GM12801 (cell line): Measurements from ENCODE around the gene SPDYA.

Source experiments
- CTCF ChIP-seq: IDR thresholded peaks from one replicate; pipeline ENCODE4 v1.5.1; 2011; ENCODE audit warnings: control low read depth; ENCODE audit not compliant: insufficient read length; ENCODE audit errors: extremely low read depth

The SPDYA gene

GRCh38 chr2:28869494-28870145, 59.0 kb downstream of the SPDYA start:
- no peak for TF ChIP-seq CTCF

- no peak for TF ChIP-seq CTCF
These were observed 59.7 kb downstream of the SPDYA start, which contains the start of gene TRMT61B for GRCh38 chr2:28870146-28870891. Gene TRMT61B, minus strand, starts transcription at chr2:28870309. Its CDS starts 32 bp downstream, at chr2:28870277.

- TF ChIP-seq CTCF = no peak
These were observed 61.0 kb downstream of the SPDYA start for GRCh38 chr2:28871620-28872019.

- TF ChIP-seq CTCF = no peak
These were observed 69.6 kb downstream of the SPDYA start for GRCh38 chr2:28880193-28880592.

- TF ChIP-seq CTCF = no peak
These were observed 82.9 kb downstream of the SPDYA start for GRCh38 chr2:28893488-28893887.

GRCh38 chr2:28894470-28895188, 84.0 kb downstream of the SPDYA start, which contains the start of gene WDR43:
Gene WDR43, plus strand, starts transcription at chr2:28894667. Its CDS starts 32 bp downstream, at chr2:28894699.
- no peak for TF ChIP-seq CTCF
